HG03558 (cell line): Measurements from ENCODE around the gene RAD51B.

Source experiments
- ATAC-seq: cut with Tn5 transposase; IDR thresholded peaks from one replicate; pipeline ENCODE4 v1.9.1; 2021; ENCODE audit warnings: moderate number of reproducible peaks; ENCODE audit not compliant: unreplicated experiment; ENCODE audit errors: extremely low read depth

The RAD51B gene

GRCh38 chr14:68190032-68190431 lies 370.5 kb downstream of the RAD51B start:
- no peak for ATAC-seq

GRCh38 chr14:68191567-68192321 lies 372.2 kb downstream of the RAD51B start:
- ATAC-seq: no peak

- ATAC-seq: no peak
These were observed 373.4 kb downstream of the RAD51B start for GRCh38 chr14:68192935-68193334.

GRCh38 chr14:68193970-68194681 lies 374.5 kb downstream of the RAD51B start:
- ATAC-seq: no peak

- ATAC-seq: no peak
These were observed 375.5 kb downstream of the RAD51B start for GRCh38 chr14:68195126-68195525.

GRCh38 chr14:68198713-68199495 lies 379.3 kb downstream of the RAD51B start:
- ATAC-seq: no peak

GRCh38 chr14:68199554-68200151 lies 380.1 kb downstream of the RAD51B start:
- ATAC-seq: no peak

GRCh38 chr14:68203871-68204270 lies 384.3 kb downstream of the RAD51B start:
- no peak for ATAC-seq

- ATAC-seq: no peak
These were observed 388.6 kb downstream of the RAD51B start for GRCh38 chr14:68208218-68208617.

GRCh38 chr14:68208626-68209317 lies 389.2 kb downstream of the RAD51B start:
- ATAC-seq: no peak

- ATAC-seq: peak; percentile 75
These were observed 391.2 kb downstream of the RAD51B start for GRCh38 chr14:68210729-68211299.

- no peak for ATAC-seq
These were observed 391.8 kb downstream of the RAD51B start for GRCh38 chr14:68211421-68211820.

- no peak for ATAC-seq
These were observed 392.3 kb downstream of the RAD51B start for GRCh38 chr14:68211886-68212285.

- no peak for ATAC-seq
These were observed 392.8 kb downstream of the RAD51B start for GRCh38 chr14:68212361-68212760.

GRCh38 chr14:68214431-68214830 lies 394.9 kb downstream of the RAD51B start:
- ATAC-seq: no peak

GRCh38 chr14:68215629-68216028 lies 396.1 kb downstream of the RAD51B start:
- no peak for ATAC-seq

GRCh38 chr14:68216079-68216478 lies 396.5 kb downstream of the RAD51B start:
- ATAC-seq: no peak

GRCh38 chr14:68216957-68217356 lies 397.4 kb downstream of the RAD51B start:
- no peak for ATAC-seq

GRCh38 chr14:68217791-68218340 lies 398.3 kb downstream of the RAD51B start:
- no peak for ATAC-seq
